GM21381 (cell line): ENCODE results near the gene SUPT6H.
"Not testable (repeated sequence)": the region's sequence is repeated elsewhere in the genome, so short reads cannot be mapped to it uniquely, and the experiment has no call there.

Experiments used
- ATAC-seq: cut with Tn5 transposase; IDR thresholded peaks from one replicate; pipeline ENCODE4 v1.9.1; 2021; ENCODE audit warnings: mild to moderate bottlenecking, moderate library complexity; ENCODE audit not compliant: unreplicated experiment

Gene SUPT6H

DNA sequence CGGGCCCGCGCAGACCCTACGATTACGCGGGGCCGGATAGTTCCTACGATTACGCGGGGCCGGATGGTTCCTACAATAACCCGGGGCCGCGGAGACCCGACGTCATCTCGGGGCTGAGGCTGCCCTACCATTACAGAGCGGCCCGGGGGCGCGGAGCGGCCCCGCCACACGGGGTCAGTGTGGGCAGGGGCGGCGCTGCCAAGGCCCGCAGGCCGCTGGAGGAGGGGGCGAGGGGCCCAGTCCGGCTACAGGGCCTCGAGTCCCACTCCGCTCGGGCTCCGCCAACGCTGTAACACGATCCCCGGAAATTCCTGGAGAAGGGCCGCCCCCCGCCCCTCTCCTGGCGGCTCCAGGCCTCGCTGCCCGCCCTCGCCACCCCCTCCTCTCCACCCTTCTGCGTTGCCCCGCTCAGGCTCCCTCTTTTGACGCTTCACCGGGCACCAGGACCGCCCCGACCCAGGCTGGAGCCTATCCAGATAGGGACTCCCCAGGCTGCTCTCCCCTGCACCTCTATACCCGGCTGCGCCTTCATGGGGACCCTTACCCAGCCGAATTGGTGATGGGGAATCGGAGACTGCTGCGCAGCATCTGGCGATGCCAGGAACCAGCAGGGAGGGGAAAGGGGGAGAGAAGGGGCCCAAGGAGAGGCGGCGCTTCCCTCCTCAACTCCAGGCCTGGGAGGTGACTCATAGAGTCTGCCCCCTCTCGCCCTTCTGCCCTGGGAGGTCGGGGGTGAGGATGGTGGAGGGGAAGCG is 55.8 kb downstream of the SUPT6H start, which contains the start of gene RAB34:
Gene RAB34 (minus strand): TSS at position 291 of the 755 bp plus-strand sequence. CDS start 602 bp downstream, outside the sequence.
- no peak for ATAC-seq

- ATAC-seq = no peak
These were observed 56.5 kb downstream of the SUPT6H start for GRCh38 chr17:28718333-28719020.

DNA sequence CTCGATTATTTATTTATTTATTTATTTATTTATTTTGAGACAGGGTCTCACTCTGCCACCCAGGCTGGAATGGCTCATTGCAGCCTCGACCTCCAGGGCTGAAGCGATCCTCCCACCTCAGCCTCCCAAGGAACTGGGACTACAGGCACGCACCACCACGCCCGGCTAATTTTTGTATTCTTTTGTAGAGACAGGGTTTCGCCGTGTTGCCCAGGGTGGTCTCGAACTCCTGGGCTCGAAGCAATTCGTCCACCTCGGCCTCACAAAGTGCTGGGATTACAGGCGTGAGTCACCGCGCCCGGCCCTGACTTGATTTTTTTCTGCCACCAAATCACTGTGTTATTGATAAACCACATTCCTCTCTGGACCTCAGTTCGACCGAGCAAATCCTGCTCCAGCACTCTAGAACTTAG is 57.0 kb downstream of the SUPT6H start:
- peak; percentile 2 for ATAC-seq

DNA sequence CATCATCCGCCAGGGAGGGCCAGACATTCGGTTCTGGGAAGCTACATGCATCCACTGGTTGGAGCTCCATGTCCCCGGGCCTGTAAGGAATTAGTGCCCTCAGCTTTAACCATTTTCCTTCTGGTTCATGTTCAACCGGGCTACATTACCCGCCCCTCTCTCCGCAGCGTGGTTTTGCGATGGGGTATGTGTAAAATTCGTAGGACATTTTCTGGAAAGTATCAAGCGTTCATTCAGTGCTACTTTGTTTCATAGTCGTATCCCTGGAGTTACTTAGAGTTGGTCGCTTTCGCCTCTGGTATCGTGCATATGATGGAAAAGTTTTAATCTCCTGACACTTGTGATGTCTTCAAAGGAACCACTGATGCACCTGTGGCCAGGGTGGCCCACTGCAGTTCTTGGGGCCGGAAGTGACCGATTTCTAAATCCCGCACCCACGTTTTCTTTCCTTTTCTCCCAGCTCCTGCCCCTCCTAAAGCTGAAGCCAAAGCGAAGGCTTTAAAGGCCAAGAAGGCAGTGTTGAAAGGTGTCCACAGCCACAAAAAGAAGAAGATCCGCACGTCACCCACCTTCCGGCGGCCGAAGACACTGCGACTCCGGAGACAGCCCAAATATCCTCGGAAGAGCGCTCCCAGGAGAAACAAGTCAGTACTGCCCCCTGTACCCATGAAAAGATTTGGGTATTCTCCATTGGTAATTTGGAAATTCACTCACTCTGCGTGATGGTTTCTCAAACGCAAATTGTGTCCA is 58.4 kb downstream of the SUPT6H start:
- no peak for ATAC-seq

DNA sequence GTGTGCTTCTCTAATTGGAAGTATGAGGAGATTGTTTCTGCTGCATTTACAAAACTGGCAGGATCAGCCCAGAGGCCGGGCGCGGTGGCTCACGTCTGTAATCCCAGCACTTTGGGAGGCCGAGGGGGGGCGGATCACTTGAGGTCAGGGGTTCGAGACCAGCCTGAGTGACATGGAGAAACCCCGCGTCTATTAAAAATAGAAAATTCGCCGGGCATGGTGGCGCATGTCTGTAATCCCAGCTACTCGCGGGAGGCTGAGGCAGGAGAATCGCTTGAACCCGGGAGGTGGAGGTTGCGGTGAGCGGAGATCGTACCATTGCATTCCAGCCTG is 59.0 kb downstream of the SUPT6H start:
- ATAC-seq = not testable (repeated sequence)

DNA sequence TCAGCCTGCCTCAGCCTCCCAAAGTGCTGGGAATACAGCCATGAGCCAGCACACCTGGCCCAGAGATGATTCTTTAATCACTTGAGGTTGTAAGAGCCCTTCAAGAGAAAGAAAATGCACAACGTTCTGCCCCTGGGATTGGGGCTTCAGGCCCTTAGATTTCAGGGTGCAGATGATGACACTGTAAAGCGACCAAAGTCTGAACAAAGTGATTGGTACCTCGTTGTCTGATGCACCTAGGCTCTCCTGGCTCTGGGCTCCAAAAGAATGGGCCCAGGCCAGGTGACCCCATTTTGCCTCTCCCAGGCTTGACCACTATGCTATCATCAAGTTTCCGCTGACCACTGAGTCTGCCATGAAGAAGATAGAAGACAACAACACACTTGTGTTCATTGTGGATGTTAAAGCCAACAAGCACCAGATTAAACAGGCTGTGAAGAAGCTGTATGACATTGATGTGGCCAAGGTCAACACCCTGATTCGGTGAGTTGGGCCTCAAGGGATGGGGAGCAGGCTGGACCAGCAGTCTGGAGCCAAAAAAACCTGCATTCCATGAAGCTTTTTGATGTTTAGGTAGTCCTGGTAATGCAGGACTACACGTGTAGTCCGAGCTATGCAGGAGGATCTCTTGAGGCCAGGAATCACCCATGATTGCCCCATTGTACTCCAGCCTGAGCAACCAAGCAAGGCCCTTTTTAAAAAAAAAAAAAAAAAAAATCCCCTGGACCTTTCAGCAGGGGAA is 60.6 kb downstream of the SUPT6H start:
- ATAC-seq = no peak

DNA sequence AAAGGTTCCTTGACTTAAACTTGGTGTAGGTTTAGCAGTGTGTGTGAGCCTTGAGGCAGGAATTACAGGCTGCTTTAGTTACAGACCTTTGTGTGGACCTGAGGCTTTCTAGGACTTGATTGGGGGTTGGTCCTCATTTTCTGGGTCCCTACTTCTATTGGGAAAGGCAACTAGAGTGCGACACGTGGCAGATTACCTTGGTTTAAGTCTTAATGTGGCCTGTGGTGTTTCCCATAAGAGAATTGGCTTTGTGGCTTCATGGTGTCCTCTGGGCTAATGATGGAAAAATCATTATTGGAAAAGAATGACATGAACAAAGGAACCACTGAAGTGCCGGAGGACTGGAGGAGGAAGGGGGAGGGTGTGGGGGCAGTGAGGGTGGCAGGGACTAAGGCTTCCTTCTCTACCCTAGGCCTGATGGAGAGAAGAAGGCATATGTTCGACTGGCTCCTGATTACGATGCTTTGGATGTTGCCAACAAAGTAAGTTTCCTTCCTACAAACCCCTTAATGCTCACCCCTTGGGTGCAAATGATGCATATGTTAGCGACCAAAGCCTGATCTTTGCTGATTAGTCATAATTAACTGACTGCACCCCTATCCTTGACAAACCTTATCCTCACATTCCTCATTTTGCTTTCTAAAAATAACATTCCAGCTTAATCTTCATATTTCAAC is 61.3 kb downstream of the SUPT6H start:
- no peak for ATAC-seq

GRCh38 chr17:28723836-28724499 is 62.0 kb downstream of the SUPT6H start:
- ATAC-seq = not testable (repeated sequence)

- ATAC-seq = no peak
These were observed 62.6 kb downstream of the SUPT6H start for GRCh38 chr17:28724500-28725165.

DNA sequence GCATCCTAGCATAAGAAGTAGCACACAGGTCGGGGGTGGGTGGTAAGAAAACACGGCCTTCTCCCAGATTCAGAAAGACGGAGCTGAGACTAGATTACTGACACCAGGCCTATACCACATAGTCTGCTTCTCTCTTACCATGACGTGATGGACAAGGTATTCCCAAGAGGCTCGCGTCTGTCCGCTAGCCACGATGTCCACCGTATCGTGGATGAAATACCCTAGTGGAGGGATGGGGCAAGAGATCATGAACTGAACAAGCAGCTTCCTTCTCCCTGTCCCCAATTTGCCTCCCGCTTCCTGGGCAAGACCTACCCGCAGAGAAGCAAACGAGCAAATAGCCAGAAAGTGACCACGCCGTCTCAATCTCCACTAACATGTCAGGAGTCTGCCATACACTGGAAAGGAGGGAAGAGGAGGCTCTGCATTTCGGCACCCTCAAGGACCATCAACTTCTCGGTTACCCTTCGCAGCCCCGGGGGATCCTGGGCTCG is 63.2 kb downstream of the SUPT6H start:
- no peak for ATAC-seq

DNA sequence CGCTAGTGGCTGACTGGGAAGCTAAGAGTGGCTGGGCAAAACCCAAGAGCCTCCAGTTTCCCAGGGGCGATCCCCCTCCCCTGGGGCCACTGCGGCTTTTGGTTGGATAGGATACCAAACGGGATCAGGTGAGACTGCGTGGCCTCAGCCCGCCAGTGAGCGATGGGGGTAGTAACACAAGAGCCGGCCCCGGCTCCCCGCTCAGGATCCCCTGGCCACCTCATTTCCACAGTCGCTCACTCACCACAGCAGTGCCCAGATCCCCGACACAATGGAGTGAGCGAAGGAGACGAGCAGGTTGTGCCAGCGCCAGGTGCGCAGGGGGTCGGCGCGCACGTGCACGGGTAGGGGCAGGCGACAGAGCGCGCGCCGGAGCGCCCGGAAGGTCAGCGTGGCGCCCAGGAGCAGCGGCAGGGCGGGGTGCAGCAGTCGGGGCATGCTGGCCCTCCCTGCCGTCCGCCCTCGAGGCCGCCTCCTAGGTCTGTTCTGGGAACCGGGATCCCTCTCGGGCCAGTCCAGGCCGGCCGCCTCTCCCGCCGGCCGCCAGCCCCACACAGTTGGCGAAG is 63.7 kb downstream of the SUPT6H start:
- peak; percentile 5 for ATAC-seq

GRCh38 chr17:28726226-28726626 is 64.2 kb downstream of the SUPT6H start, which contains the start of gene TLCD1:
TSS of gene TLCD1 (minus strand) at chr17:28726233. CDS start at chr17:28726097, 136 bp downstream.
- ATAC-seq = peak; percentile 7

- peak; percentile 38 for ATAC-seq
These were observed 64.9 kb downstream of the SUPT6H start for GRCh38 chr17:28726627-28727491.

GRCh38 chr17:28728364-28729200 is 66.6 kb downstream of the SUPT6H start, which contains the start of gene NEK8:
TSS of gene NEK8 (plus strand) at chr17:28728788. CDS start at chr17:28728814, 26 bp downstream.
- ATAC-seq = peak; percentile 37

DNA sequence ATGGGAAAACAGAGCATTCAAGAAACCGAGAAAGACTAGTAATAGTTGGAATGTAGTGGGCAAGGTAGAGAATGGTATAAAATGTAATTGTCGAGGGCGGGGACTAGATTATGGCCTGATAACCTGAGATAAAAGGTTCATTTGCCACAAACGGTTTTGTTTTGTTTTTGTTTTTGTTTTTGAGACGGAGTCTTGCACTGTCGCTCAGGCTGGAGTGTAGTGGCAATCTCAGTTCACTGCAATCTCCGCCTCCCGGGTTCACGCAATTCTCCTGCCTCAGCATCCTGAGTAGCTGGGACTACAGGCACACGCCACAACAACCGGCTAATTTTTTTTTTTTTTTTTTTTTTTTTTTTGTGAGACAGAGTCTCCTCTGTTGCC is 67.9 kb downstream of the SUPT6H start:
- ATAC-seq = no peak

- ATAC-seq = no peak
These were observed 71.3 kb downstream of the SUPT6H start for GRCh38 chr17:28733346-28733745.
